EL (cell line): Measurements from ENCODE around the gene CFAP410.

Experiments used
- DNase-seq: peaks from one replicate; pipeline ENCODE4 v3.0.0-alpha.2; 2016

CFAP410 gene

DNA sequence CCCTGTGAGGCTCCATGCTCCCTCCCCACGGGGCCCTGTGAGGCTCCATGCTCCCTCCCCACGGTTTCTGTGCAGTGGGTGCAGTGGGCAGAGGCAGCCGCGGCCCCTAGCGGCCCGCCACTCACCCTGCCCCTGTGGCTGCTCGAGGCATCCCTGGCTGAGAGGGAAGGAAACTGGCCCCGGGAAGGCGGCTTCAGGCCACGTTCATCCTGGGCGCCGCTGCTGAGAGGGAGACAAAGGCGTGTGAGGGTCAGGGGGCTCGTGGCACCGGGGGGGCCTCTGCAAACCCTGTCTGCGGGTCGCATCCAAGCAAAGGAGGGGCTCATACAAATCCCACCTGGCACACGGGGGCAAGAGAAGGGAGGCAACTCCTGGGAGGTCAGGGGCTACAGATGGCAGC lies 8.5 kb downstream of the CFAP410 start:
- no peak for DNase-seq

DNA sequence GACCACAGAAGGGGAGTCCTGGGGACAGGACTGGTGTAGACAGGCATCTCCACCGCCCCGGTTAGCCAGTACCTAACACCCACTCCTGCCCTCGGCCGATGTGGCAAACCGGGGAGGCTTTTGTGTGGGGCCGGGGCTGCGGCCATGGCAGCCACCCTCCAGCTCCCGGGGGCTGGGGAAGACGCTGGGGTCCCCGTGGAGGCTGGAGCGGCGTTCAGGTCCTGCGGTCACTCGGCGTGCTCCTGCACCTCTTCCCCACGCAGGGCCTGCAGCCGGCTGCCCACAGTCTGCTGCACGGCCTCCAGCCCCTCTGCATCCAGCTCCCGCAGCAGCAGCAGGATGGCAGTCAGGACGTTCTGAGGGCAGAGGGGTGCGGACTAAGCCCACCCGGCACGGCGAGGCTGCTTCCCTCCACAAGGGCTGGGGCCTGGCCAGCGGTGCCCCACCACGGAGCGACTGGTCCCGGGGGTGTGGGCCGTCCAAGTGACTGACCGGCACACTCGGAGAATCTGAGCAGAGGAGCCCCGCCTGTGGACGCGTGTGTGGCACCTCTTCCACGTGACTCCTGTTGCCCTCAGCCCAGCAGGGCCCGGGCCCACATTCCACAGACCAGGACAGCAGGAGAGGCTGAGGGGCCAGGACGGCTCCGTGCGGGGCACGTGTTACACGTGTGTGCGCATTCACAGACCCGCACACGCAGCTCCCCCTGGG lies 9.1 kb downstream of the CFAP410 start:
- no peak for DNase-seq

DNA sequence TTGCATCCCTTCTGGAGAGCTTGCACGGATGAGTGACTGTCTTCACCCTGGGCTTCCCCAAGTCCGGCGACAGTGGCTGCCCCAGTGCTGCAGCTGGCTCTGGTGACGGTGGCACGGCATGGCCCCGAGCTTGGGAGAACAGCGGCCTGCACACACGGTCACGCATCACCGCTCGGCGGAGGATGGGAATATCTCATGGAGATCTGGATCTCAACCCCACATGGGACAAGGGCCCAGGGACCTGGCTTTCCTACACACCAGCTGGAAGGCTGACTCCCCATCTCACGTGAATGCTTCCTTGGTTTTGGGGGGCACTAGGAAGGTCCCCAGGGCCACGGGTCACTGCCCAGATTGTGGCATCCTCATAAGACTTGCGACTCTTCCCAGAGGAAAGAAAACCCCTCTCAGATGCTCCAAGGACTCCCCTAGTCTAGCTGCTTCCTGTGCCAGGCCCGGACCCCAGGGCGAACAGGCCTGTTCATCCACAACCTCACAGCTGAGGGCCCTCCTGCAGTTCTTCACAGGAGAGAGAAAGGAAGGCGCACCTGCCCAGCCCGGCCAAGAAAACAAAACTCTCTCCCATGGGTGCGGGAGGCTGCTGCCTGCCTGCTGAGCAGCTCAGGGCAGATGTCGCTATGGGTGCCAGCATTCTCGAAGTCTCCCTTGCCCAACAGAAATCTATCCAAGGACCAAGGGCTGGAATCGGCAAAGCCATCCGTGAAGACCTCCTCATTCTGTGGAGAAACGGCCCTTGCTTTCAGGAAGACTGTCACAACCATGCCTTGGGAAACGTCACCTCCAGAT lies 9.9 kb downstream of the CFAP410 start:
- DNase-seq = no peak

DNA sequence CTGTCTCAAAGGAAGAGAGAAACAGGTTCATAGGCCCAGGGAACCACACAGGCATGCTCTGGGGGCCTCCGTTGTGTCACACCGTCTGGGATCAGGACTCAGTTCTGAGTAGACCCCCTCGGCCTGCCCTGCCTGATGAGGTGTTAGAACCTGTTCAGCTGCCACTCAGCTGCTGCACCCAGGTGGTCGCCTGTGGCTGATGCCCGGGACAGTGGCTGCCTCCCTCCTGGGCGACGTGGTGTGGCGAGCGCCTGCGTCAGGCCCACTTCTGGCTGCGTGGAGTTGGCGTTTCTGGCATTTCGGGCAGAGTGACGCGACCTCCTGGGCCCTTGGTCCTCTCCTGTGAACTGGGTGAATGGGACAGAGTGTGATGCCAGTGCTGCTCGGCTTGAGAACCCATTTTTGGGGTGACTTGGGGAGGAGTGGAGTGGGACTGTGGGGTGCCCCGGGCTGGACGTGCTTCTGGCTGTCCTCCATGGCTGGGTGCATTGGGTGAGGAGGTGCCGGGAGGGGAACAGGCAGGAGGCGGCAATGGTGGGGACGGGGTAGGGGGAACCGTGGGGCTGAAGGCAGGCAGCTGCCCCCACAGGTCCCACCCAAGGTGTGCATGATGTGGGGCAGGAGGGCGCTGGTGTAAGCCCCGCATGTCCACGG lies 10.8 kb downstream of the CFAP410 start:
- DNase-seq = no peak

DNA sequence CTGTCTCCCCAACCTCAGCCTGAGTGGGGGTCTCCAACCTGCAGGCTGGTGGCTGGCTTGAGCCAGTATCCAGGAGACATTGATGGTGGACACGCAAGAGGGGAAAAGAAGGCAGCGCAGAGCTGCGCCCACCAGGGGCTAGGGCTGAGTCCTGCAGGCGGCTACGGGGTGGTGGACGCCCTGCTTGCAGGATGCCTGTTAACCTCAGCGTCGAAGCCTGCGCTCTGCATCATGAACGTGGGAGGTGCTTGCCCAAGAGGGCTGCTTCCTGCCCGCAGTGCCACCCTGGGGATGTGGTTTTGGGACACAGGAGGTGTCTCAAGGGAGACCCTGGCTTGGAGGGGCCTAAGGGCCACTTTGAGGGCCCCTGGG lies 11.6 kb downstream of the CFAP410 start:
- no peak for DNase-seq

DNA sequence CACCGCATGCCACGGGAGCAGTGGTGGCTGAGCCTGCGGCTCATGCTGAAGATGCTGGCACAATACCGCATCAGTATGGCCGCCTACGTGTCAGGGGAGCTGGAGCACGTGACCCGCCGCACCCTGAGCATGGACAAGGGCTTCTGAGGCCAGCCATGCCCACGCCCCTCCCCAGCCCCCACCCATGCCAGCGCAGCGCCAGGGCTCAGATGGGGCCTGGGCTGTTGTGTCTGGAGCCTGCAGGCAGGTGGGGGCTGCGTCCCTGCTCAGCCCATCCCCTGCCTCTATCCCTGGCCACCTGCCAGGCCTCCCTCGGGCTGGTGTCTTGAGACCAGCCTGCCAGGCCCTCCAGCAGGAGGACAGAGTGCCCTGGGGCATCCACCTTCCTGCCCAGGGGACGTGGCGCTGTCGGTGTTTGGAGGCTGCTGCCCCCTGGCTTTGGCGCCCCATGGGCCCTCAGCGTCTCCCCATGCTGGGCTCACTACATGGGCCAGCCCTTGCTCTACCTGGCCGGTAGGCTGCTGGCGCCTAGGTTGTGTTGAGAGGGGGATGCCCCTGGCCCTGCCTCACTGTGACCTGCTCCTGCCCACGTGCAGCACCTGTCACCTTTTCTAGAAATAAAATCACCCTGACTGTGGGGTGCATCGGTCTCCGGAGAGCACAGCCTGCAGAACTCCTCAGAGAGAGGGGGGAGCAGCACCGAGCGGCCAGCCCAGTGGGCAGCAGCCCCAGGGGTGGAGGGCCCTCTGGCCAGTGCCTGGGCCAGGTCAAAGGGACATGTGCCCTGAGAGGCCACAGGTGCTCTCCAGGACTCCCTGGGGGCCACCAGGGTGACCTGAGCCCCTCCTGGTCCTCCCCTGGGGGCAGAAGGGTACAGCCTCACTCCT lies 12.2 kb downstream of the CFAP410 start:
- DNase-seq = no peak

DNA sequence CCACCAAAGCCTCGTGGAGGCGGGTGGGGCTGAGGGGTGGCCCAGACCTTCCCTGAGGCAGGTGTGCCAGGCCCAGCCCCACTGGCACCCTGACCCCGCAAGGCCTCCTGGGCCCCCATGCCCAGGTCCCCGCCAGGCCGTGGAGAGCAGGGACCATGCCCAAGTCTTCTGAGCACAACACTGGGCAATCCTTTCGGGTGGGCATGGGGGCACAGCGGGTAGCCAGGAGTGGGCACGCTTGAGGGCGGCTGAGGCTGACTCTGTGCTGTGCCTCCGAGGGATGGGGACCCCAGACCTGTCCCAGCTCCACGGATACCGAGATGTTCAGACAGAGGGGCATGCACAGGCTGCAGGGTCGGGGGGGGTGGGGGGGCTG lies 12.9 kb downstream of the CFAP410 start:
- no peak for DNase-seq

DNA sequence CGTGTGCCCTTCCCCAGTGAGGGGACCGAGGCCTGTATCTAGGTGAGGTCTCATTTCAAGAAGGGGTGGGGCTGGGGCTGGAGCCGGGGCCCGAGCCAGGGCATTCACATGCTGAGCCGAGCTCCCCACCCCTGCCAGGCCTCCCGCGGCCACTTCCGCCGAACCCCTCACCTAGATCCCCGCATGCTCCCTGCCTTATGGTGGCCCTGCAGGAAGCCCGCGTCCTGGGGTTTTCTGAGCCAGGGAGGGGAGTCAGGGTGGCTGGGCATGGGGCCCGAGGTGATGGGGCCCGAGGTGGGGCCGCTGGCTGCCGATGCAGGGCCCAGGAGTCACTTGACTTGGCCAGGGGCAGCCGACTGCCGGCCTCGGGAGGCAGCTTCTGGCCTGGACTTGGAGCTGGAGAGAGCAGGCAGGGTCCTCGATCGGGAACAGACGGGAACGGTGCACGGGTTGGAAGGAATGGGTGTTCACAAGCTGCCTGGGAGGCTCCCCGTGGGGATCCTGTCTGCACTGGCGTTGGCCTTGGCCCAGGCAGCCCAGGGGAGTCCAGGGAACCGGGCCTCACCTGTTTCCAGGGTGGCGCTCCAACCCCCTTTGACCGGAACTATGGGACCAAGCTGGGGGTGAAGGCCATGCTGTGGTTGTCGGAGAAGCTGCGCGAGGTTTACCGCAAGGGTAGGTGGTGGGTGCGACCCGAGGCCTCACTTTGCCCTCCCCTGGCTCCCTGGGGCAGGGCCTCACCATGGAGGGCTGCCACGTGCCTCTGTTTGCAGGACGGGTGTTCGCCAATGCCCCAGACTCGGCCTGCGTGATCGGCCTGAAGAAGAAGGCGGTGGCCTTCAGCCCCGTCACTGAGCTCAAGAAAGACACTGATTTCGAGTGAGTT lies 13.6 kb downstream of the CFAP410 start:
- no peak for DNase-seq

DNA sequence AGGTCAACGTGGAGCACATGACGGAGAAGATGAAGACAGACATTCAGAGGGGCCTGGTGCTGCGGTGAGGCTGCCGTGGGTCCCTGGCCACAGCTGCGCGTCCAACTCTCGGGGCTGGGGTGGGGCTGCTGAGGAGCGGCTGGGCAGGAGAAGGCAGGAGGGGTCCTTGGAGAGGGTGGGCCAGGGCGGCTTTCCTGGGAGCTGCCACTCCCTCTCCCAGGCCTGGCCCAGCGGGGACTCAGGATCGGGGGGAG lies 14.4 kb downstream of the CFAP410 start:
- DNase-seq = no peak

DNA sequence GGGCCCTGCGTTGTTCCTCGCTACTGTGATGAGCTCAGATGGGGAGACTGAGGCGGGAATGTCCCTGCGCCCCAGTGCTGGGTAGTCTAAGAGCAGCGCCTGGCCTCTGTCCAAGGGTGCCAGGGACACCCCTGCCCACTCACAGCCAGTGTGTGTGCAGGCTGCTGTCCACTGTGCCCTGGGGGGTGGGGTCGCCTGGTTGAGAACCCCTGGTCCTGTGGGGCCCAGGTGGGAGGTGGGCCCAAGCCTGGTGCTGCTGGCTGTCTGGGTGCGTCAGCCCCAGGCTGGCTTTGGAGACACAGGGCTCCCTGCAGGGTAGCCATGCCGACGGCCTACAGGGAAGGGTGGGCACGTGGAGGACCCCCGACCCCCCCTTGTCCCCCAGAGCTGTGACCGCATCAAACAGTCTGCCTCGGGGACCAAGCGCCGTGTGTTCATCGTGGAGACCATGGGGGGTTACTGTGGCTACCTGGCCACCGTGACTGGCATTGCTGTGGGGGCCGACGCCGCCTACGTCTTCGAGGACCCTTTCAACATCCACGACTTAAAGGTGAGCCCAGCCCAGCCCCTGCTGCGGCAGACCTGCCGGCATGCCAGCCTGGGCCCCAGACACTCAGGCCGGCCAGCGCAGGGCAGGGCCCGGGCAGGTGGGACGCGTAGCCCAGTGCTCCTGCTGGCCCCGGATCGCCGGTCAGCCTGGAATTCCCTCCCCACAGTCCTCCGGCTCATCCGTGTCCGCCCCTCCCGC lies 14.9 kb downstream of the CFAP410 start:
- DNase-seq = no peak

DNA sequence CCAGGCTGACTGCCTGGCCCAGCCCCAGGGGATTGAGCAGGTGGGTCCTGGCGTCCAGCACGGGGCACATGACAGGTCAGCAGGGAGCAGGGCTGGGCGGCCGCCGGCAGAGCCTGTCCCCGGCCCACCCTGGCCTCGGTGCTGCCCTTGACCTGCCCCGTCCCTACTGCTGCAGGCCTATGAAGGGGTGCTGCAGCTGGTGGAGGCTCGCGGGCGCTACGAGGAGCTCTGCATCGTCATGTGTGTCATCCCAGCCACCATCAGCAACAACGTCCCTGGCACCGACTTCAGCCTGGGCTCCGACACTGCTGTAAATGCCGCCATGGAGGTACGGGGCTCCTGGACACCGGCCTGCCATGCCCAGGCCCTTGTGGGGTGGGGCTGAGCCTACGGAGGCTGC lies 15.6 kb downstream of the CFAP410 start:
- DNase-seq = no peak

DNA sequence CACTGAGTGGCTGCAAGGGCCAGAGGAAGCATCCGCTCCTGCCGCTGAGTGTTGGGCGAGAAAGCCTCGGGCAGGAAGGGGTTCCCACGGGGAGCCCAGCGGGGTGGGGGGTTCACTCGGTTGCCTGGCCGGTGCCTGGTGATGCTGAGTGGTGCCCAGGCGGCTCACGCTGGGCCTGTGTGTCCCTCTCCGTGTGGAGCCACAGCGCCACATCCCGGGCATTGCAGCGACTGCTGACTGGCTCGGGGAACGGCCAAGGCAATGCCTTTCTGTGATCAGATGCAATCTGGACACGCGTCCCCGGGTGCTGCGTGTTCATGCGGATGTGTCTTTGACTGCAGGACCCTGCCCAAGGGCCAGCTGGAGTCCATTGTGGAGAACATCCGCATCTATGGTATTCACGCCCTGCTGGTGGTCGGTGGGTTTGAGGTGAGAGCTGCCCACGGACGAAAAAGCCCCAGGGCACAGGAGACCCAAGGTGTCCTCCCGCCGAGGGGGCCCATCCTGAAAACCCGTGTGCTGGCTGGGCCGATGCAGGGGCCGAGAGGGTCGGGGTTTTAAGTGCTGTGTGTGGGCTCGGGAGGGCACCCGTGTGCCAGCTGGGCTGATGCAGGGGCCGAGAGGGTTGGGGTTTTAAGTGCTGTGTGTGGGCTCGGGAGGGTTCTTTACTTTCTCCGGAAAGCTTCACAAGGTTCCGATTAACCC lies 16.4 kb downstream of the CFAP410 start:
- no peak for DNase-seq

DNA sequence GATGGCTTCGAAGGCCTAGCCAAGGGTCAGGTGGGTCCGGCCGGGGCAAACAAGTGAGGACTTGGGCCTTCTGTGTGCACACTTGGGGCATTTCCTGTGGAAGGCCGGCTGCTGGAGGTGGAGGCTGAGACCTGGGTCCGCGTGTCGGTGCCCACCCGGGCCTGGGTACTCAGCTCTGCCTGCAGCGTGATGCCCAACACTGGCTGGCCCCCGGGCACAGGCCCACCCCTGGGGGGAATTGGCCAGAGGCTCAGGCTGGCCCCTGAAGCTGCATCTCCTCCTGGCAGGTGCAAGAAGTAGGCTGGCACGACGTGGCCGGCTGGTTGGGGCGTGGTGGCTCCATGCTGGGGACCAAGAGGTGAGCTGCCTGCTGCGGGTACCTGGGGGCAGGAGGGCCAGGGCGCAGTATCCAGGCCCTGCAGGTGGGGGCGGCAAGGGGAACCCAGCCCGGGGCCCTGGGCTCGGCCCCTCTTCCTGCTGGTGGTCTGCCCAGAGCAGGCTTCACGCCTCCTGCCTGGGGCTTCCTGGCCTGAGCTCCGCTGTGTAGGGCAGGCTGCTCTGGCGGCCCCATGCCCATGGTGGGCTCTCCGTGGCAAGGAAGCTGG lies 17.2 kb downstream of the CFAP410 start:
- no peak for DNase-seq

DNA sequence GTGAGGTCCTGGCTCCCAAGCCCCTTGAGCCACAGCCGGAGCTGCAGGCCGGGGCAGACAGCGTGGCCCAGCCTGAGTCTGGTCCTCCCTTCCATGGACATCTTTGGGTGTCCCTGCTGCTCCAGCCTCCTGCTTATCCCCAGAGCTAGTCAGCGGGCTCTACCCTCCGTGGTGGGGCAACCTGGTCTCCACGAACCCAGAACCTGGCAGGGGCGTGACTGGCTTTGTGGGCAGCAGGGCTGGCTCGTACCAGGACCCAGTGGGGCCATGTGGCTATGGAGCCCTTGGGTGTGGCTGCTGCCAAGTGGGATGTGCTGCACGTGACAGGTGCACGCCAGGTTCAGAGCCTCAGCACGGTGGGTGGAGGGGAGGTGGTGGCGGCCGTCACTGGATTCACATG lies 18.3 kb downstream of the CFAP410 start:
- DNase-seq = no peak

DNA sequence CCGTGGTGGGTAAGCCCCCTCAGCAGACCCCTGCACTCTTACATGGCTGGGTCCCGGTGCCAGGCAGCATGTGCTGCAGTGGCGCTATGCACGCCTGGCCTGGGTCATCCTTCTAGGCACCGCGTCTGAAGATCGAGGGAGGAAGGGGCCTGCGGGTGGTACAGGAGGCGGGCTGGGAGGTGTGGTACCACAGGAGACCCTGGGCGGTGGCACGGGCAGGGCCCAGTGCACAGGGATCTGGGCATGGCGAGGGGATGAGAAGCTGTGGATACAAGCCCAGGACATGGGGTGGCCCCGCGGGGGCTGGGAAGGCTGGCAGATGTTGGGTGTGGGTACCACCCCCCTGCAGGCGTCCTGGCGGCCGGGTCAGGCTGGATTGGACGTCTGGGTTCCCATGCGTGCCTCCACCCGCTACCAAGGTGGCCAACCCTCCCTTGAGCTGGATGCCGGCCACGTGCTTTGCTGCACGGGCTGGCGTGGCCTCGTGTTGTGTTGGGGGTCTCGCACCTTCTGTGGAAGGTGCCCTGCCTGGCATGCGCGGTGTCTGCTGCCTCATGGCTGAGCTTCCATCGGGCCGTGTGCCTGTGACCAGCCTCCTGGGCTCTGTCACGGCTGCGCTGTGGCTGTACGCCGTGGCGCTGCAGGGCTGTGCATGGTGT lies 19.7 kb downstream of the CFAP410 start:
- no peak for DNase-seq

DNA sequence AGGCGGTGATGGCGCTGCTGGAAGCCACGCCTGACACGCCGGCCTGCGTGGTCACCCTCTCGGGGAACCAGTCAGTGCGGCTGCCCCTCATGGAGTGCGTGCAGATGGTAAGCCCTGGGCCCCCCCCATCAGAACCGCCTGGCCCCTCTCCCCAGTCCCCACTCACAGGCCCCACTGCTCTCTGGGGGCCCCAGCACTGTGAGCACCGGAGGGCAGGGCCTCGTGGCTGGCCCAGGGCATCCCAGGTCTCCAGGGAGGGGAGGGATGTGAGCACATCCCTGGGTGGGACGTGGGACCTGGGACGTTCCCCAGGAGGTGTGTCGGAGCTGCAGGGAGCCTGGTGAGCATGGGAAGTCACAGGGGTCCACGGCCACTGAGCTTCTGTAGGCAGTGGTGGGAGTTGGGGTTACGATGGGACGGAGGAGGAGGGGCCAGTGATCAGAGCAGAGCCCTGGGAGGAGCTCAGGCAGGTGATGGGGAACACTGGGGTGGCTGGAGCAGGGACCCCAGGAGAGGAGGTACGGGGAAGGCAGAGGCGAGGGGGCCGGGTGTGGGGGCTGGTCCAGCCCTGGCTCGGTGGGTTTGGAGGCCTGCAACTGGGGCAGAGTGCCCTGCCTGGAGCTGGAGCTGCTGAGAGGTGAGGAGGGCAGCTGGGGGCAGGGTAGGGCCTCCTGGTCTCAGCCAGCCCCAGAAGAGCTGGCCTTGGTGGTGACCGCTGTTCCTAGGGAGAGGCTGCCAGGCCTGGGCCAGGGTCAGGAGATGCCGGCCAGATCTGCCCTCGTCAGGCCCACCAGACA lies 20.5 kb downstream of the CFAP410 start:
- no peak for DNase-seq

DNA sequence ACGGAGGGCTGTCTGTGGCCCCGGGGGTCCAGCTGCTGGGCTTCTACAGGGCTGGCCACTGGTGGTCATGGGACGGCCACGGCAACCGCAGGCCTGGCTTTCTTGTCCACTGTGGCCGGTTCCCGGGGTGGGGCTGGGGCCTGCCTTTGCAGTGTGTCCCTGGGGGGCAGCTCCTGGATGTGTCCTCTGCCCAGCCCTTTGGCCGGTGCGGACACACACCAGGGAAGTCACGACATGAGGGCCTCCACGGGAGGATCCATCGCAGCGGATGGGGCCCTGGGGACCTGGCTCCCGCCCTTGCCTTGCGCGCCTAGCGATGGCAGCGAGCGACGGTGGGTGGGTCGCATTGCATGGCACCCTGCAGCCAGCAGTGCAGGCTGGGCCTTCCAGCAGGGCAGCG lies 21.3 kb downstream of the CFAP410 start:
- DNase-seq = no peak

DNA sequence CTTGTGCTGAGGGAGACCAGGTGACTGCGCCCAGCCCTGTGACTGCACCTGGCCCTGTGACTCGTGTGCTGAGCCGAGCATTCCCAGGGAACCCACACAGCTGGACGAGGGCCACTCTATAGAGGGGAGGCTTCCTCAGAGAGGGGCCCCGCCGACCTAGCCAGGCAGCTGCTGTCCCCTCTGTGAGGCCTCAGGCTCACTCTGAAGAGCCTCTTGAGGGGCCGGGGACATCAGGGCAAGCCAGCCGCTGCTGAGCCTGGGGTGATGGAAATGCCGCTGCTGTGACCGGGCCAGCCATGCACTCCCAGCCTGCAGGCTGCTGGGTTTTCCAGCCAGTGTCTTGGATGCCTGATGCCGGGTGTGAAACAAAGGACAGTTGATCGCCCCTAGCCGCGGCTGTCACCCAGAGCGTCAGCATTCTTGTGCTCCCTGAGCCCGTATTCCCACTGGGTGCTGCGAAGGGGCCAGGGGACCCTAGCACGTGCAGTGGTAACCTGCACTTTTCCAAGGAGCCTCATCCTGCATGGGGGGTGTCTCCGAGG lies 21.9 kb downstream of the CFAP410 start:
- DNase-seq = no peak
